Fibroblast of gingiva (primary cell): ENCODE measurements around the gene MX1.

ENCODE experiments used
- DNase-seq: peaks from one replicate; pipeline ENCODE4 v3.0.0-alpha.2; 2011; ENCODE audit warnings: low read depth

The MX1 gene, protein sequence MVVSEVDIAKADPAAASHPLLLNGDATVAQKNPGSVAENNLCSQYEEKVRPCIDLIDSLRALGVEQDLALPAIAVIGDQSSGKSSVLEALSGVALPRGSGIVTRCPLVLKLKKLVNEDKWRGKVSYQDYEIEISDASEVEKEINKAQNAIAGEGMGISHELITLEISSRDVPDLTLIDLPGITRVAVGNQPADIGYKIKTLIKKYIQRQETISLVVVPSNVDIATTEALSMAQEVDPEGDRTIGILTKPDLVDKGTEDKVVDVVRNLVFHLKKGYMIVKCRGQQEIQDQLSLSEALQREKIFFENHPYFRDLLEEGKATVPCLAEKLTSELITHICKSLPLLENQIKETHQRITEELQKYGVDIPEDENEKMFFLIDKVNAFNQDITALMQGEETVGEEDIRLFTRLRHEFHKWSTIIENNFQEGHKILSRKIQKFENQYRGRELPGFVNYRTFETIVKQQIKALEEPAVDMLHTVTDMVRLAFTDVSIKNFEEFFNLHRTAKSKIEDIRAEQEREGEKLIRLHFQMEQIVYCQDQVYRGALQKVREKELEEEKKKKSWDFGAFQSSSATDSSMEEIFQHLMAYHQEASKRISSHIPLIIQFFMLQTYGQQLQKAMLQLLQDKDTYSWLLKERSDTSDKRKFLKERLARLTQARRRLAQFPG

GRCh38 chr21:41425954-41426675 is at the start of gene MX1:
TSS of gene MX1 (plus strand) at chr21:41426239. CDS start at chr21:41432071, 5,832 bp downstream.
- no peak for DNase-seq

DNA sequence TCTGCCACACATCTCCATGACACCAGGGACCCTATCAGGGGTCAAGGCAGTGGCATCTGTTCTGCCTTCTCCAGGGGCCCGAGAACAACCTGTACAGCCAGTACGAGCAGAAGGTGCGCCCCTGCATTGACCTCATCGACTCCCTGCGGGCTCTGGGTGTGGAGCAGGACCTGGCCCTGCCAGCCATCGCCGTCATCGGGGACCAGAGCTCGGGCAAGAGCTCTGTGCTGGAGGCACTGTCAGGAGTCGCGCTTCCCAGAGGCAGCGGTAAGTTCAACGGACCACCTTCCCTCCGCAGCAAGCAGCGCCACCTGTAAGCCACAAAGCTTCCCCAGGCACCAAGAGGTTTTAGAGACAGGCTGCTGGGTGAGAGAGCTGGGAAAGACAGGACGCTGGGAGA is 48.3 kb upstream of the MX1 start:
- no peak for DNase-seq

- DNase-seq: no peak
These were observed 47.2 kb upstream of the MX1 start for GRCh38 chr21:41378849-41379248.

GRCh38 chr21:41379901-41380300 is 46.1 kb upstream of the MX1 start:
- no peak for DNase-seq

GRCh38 chr21:41381731-41382130 is 44.3 kb upstream of the MX1 start:
- no peak for DNase-seq

DNA sequence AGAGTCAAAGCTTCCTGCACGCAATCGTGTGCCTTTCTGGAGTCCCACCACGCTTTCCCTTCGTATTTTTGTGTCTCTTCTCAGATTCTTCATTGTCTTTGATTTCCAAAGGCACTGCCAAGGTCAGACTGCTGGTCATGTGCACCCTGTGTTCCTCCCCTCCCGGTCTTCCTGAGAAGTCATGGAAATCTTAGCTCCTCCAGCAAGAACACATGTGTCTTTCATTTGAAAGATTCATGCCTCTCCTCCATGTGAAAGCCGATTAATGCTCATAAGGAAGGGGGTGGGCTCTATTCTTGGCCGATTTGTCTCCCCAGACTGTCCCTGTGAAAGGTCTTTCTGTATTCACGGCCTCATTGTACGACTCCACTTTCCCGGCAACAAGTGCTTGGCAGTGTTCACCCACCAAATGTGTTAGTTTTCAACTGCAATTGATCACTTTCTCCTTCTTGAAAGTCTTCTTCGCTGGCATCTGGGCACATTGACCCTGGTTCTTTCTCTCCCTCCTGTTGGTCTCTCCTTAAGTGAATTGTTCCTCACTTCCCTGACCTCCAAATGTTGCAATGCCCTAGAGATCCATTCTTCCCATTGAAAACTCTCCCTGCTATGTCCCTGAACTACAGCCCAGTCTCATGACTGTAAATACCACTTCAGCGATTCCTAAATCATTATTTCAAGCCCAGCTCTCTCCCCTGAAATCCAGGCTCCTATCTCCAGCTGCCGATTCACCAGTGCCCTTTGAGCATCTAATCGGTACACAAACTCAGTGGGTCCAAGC is 38.8 kb upstream of the MX1 start:
- no peak for DNase-seq

DNA sequence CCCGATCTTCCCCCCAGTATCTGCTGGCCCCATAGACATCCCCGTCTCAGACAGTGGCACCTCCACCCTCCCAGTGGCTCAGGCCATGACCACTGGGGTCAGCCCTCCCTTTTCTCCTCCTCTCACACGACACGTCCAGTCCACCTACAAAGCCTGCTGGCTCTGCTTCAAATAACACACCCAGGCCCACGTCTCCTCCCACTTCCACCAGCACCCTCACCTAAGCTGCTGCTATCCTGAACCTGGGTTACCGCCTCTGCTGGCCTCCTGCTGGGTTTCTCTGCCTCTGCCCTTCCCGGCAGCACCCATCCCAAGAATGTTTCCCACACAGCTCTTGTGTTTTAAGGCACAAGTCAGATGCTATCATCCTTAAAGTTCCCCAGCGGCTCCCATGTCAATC is 38.2 kb upstream of the MX1 start:
- DNase-seq: no peak

- no peak for DNase-seq
These were observed 37.8 kb upstream of the MX1 start for GRCh38 chr21:41388259-41388658.

DNA sequence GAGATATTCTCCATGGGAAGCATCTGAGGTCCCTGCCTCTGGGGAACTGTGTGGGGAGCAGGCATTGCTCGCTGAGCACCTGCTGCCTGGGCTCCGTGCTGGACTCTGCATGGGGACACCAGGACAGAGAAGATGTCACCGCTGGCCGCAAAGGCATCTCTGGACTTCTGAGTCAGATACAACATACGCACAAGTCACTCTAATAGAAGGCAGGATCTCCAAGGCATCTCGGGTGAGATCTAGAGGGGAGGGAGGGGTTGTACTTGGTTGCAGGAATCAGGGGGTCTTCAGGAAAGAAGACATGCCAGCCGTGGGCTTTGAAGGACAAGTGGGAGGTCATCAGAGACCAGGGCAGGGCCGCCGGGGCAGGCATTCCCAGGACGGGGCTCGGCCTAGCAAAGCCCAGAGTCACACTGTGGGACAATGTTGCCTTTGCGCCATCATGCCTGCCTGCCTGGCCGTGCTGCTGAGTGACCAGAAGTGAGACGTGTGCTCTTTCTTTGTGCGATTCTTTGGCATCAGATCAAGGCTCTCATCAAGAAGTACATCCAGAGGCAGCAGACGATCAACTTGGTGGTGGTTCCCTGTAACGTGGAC is 35.9 kb upstream of the MX1 start:
- DNase-seq: no peak

GRCh38 chr21:41393876-41394465 is 32.1 kb upstream of the MX1 start:
- DNase-seq: no peak

- no peak for DNase-seq
These were observed 29.4 kb upstream of the MX1 start for GRCh38 chr21:41396558-41397075.

DNA sequence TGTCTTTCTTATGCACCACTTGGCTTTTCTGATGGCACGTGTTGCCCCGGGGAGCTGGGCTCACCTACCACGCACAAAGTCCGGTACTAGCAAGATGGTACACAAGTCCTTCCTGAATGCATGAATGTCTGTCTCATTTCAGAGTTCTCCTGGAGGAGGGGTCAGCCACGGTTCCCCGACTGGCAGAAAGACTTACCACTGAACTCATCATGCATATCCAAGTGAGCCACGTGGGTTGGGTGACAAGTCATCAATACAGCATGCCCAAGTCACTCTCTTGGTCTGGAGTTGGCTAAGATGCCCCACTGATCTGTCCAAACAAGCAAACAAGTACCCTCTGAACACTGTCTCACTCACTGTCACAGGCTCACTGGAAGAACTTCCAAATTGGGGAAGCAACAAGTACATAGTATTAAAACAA is 28.6 kb upstream of the MX1 start:
- no peak for DNase-seq

GRCh38 chr21:41398251-41398650 is 27.8 kb upstream of the MX1 start:
- DNase-seq: no peak

GRCh38 chr21:41398831-41399230 is 27.2 kb upstream of the MX1 start:
- DNase-seq: no peak

- no peak for DNase-seq
These were observed 26.7 kb upstream of the MX1 start for GRCh38 chr21:41399246-41399800.

DNA sequence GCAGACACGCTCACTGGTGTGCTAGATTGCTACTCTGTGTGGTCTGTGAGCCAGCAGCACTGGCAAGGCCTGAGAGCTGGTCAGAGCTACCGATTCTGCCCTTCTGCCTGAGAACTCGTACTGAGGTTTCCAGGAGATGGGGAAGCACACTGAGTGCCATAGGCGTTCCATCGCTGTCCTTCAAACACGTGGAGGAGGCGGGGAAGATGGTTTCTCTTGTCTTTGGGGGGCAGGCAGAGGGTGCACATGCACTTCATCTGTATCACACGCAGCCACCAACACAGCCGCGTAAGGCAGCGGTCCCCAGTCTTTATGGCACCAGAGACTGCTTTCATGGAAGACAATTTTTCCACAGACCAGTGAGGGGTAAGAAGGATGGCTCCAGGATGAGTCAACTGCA is 23.8 kb upstream of the MX1 start:
- no peak for DNase-seq

DNA sequence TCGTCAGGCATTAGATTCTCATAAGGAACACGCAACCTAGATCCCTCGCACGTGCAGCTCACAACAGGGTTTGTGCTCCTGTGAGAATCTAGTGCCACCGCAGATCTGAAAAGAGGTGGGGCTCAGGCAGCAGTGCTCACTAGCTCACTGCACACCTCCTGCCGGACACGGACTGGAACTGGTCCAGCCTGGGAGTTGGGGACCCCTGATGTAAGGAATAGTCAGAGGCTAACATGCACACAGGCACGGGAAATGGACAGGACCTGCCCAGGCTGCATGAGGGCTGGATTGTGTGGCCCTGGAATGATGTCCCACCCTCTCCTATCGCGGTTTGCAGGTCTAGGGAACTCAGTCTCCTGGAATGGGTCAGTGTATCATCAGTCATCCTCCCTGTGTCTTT is 23.2 kb upstream of the MX1 start:
- no peak for DNase-seq

DNA sequence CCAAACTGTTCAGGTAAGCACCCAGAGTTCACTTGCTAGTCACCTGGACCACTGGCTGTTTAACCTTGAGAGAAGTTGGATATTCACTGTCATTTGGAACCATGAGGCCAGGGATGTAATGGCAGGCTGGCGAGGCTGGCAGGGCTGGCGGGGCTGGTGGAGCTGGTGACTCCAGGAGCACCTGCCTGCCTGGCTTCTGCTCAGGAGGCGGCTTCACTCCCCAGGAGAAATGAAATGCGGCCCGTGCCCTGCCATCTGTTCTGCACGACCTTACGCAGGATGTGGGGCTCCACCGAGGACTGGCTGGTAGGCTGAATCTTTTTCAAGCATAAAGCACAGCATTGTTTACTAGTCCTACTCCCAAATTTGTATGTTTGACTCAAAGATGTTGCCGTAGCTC is 22.7 kb upstream of the MX1 start:
- no peak for DNase-seq

DNA sequence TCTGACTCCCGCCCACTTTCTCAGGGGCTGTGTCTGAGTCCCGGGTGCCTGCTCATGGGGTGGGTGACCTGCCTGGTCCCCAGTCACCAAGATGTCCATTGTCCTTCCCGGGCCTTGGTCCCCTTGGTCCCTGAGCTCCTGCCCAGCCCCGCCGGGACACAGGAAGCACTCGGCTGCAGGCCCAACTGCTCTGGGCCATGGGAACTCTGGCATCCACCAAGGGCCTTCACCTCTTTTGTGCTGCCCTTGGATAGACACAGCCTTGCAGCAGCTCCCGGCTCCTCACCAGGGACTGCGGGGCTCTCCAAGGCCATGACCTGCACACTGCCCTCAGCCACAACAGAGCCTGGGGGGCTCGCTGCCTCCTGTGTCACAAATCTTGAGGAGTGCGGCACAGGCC is 22.1 kb upstream of the MX1 start:
- no peak for DNase-seq

DNA sequence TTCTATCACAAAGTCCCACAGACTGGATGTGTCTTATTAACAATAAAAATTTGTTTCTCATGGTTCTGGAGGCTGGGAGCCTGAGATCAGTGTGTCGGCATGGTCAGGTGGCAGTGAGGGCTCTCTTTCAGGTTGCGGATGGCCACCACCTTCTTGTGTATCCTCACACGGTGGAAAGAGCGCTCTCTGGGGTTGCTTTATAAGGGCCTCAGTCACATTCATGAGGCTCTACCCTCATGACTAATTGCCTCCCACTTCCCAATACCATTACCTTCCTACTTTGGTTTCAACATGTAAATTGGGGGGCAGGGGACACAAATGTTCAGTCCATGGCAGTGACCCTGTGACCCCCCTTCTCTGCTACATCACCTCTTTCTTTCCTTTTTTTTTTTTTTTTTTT is 20.7 kb upstream of the MX1 start:
- DNase-seq: no peak

GRCh38 chr21:41406340-41406739 is 19.7 kb upstream of the MX1 start:
- no peak for DNase-seq
